ENCODE results near the gene SLC38A2. TPM values are rescaled to one million over a fixed set of nuclear protein-coding genes. Genes with fewer than 3 reads are reported as not detected.

SLC38A2 gene
- total RNA-seq, 8 experiments from 2014 or later: 67.2 to 381 (median 117) TPM

GRCh38 chr12:46389031-46389616 lies 16.6 kb upstream of the SLC38A2 start:
- 14 to 100% (median 88%) methylated on average over 1 to 2 of the region's 2 CpGs for WGBS, 10 experiments
- no peak overlapping the region for H3K4me3 ChIP-seq
- H3K4me1 ChIP-seq (replicated peaks in 1 of 2): peaks cover 7 to 20% of the 10 kb centered on the region in 2 donors
- in situ Hi-C loops (cut with MboI; ENCODE audit: low pct_unique_long_range_greater_than_20kb in 2 of 9, low sequenced_read_pairs in 9 of 9, unreplicated experiment in 9 of 9): loop anchor here in 3 of 9 experiments (25.0 kb wide), 2 partner anchors 173 to 273 kb away; no protein-coding TSS in a partner anchor
- no peak overlapping the region for H3K27ac ChIP-seq
- no peak for ATAC-seq (replicated peaks in 6 of 8)

- Histone ChIP-seq H3K4me1 (replicated peaks in 1 of 2) (peaks cover 7 to 20% of the 10 kb centered on the region in 2 donors), H3K27ac (no peak overlapping the region), H3K4me3 (no peak overlapping the region)
- 30 to 100% (median 87%) methylated on average over 1 to 3 of the region's 3 CpGs; no CpG with 5 or more reads in 1 of the 10 experiments for WGBS, 10 experiments
- no peak for ATAC-seq (replicated peaks in 6 of 8)
- in situ Hi-C loops (cut with MboI; ENCODE audit: low pct_unique_long_range_greater_than_20kb in 2 of 9, low sequenced_read_pairs in 9 of 9, unreplicated experiment in 9 of 9): loop anchor here in 3 of 9 experiments (25.0 kb wide), 2 partner anchors 174 to 274 kb away; no protein-coding TSS in a partner anchor
Observed at GRCh38 chr12:46388427-46389021, 16.0 kb upstream of the SLC38A2 start.

GRCh38 chr12:46387670-46388069 lies 15.1 kb upstream of the SLC38A2 start:
- WGBS, 10 experiments: 68 to 100% (median 89%) methylated on average over 1 to 6 of the region's 6 CpGs; no CpG with 5 or more reads in 1 of the 10 experiments
- H3K4me3 ChIP-seq: no peak overlapping the region
- in situ Hi-C loops (cut with MboI; ENCODE audit: low pct_unique_long_range_greater_than_20kb in 2 of 9, low sequenced_read_pairs in 9 of 9, unreplicated experiment in 9 of 9): loop anchor here in 3 of 9 experiments (25.0 kb wide), 2 partner anchors 175 to 275 kb away; no protein-coding TSS in a partner anchor
- H3K27ac ChIP-seq: no peak overlapping the region
- no peak for ATAC-seq (replicated peaks in 6 of 8)
- H3K4me1 ChIP-seq (replicated peaks in 1 of 2): peaks cover 9 to 16% of the 10 kb centered on the region in 2 donors

DNA sequence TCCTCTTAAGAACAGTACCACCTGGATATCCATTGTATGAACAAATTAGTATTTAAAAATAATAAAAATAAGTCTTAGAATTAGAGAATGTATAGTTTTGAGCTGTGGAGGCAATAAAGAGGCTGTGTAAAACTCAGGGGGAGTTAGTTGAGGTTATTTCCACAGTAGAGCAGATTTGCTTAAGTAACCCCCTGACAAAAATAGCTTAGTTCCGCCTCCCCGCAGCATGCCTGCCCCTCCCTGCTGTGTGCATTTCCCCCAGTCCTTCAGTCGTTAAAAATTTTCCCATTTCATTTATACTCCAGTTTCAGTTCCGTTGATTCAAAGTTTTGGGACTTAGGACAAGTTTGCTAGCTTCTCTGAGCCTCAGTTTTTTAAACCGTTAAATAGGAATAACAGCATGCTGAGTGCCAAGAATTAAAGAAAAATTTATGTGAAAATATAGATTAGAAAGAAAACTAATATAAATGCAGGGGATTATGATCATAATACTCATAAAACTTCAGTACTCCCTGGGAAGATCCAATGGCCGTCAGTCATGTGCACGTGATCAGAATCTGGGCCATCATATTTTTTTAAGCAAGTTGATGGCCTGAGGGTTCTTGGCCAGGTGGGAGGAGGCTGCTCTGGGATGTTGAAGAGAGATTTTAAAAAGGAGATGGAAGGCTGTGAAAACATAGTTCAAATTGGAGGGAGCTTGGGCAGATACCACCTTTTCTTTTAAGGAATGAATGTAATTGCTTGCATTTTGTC lies 14.5 kb upstream of the SLC38A2 start:
- H3K4me1 ChIP-seq (replicated peaks in 1 of 2): peaks cover 15 to 18% of the 10 kb centered on the region in 2 donors
- WGBS, 10 experiments: 0 to 83% (median 34%) methylated on average over 1 to 7 of the region's 7 CpGs

DNA sequence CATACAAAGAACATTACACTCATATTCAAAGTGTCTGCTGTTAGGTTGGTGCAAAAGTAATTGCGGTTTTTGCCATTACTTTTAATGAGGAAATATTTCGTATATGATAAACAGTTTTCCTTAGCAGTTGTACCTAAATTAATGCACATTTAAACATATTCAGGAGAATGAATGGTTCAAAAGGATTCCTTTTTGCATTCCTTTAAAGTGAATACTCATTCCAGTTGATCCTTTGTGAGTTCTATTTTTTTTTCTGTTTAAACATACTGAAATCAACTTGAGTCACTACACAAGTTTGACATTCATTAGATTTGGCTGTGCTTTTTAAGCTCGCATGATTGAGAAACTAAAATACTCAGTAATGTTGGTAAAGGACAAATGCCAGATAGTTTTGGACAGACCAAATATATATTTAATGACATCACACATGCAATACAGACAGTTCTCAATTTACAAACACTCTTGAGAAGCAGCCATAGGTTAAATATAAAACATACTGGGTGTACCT lies 13.8 kb upstream of the SLC38A2 start:
- no peak overlapping the region for H3K4me3 ChIP-seq
- in situ Hi-C loops (cut with MboI; ENCODE audit: low pct_unique_long_range_greater_than_20kb in 2 of 9, low sequenced_read_pairs in 9 of 9, unreplicated experiment in 9 of 9): loop anchor here in 3 of 9 experiments (25.0 kb wide), 2 partner anchors 176 to 276 kb away; no protein-coding TSS in a partner anchor
- no peak overlapping the region for H3K27ac ChIP-seq
- H3K4me1 ChIP-seq (replicated peaks in 1 of 2): peaks cover 15 to 18% of the 10 kb centered on the region in 2 donors
- WGBS, 10 experiments: 0 to 86% (median 54%) methylated on average over 1 to 3 of the region's 3 CpGs
- no peak for ATAC-seq (replicated peaks in 6 of 8)

More for the DNA sequence above, 14.5 kb upstream of the SLC38A2 start:
- ATAC-seq (replicated peaks in 6 of 8): no peak
- no peak overlapping the region for H3K4me3 ChIP-seq
- no peak overlapping the region for H3K27ac ChIP-seq
- in situ Hi-C loops (cut with MboI; ENCODE audit: low pct_unique_long_range_greater_than_20kb in 2 of 9, low sequenced_read_pairs in 9 of 9, unreplicated experiment in 9 of 9): loop anchor here in 3 of 9 experiments (25.0 kb wide), 2 partner anchors 175 to 275 kb away; no protein-coding TSS in a partner anchor

DNA sequence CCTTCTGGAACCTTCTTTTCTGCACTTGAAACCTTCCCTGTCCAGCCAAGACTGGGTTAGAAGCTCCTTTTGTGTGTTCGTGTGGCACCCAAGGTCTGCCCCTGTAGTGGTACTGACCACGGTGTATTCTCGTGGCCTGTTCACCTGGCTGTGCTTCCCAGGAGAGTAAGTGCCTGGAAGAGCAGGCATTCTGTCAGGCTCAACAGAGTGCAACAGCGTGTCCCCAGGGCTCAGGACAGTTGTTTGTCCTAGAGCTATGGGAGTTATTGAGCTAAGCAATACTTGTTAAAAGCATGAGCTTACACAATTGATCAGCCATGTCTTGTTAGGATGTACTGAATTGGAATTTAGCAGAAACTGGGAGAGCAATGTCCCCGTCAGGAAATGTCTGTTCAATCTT lies 12.9 kb upstream of the SLC38A2 start:
- no peak for ATAC-seq (replicated peaks in 6 of 8)
- in situ Hi-C loops (cut with MboI; ENCODE audit: low pct_unique_long_range_greater_than_20kb in 2 of 9, low sequenced_read_pairs in 9 of 9, unreplicated experiment in 9 of 9): loop anchor here in 3 of 9 experiments (25.0 kb wide), 2 partner anchors 177 to 277 kb away; no protein-coding TSS in a partner anchor
- Histone ChIP-seq H3K4me1 (replicated peaks in 1 of 2) (peaks cover 14 to 15% of the 10 kb centered on the region in 2 donors), H3K4me3 (no peak overlapping the region), H3K27ac (no peak overlapping the region)
- WGBS, 10 experiments: 60 to 100% (median 90%) methylated on average over 1 to 5 of the region's 5 CpGs; no CpG with 5 or more reads in 1 of the 10 experiments

- peak overlapping the region; percentile 95 to 99 for H3K27ac ChIP-seq
Observed at GRCh38 chr12:46384451-46385309, 12.1 kb upstream of the SLC38A2 start.

DNA sequence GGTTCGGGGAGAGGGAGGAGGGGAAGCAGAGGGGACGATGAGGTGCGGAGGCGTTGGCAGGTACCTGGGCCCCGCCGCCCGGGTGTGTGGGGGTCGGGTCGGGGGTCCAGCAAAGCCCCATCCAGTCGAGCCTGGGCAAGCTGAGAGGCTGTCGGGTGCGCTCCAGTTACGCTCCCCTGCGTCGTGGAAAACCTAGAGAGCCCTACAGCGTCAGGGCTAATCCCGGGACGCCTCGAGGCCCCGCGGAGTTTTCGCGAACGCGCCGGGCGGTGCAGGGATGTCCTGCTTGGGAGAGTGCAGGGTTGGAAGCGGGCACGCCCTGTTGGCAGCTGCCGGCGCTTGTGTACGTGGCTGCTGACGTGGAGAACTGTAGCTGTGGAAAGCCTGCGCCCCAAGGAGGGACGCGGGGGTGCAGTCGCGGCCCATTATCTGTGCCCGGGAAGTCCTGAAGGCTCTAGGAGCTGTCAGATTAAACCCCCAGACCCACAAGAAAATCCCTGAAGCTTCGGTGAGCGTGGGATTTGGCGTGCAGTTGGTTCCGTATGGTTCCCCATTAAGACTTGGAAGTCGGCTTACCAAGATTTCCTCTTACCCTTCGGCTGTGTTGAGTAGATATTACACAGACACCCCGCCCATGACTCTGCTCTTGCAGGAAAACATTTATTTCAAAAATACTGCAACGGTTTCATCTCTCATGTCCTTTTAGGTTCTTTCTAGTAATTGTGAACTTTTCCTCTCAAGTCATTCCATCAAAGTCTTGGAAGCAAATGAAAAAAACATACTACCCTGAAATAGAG lies 11.3 kb upstream of the SLC38A2 start:
- in situ Hi-C loops (cut with MboI; ENCODE audit: low pct_unique_long_range_greater_than_20kb in 2 of 9, low sequenced_read_pairs in 9 of 9, unreplicated experiment in 9 of 9): loop anchor here in 3 of 9 experiments (25.0 kb wide), 2 partner anchors 178 to 278 kb away; no protein-coding TSS in a partner anchor
- H3K4me1 ChIP-seq (replicated peaks in 1 of 2): peaks cover 14 to 15% of the 10 kb centered on the region in 2 donors
- H3K27ac ChIP-seq: peak overlapping the region; percentile 95 to 99
- H3K4me3 ChIP-seq: peak overlapping the region; percentile 60 to 90 (median 74)
- 0 to 25% (median 1%) methylated on average over 1 to 13 of the region's 47 CpGs; no CpG with 5 or more reads in 1 of the 10 experiments for WGBS, 10 experiments
- ATAC-seq (replicated peaks in 6 of 8): peak; percentile 75 to 80 (median 78)

More at GRCh38 chr12:46384451-46385309, 12.1 kb upstream of the SLC38A2 start:
- in situ Hi-C loops (cut with MboI; ENCODE audit: low pct_unique_long_range_greater_than_20kb in 2 of 9, low sequenced_read_pairs in 9 of 9, unreplicated experiment in 9 of 9): loop anchor here in 3 of 9 experiments (25.0 kb wide), 2 partner anchors 178 to 278 kb away; no protein-coding TSS in a partner anchor
- peak overlapping the region; percentile 60 to 90 (median 74) for H3K4me3 ChIP-seq
- peaks cover 14 to 15% of the 10 kb centered on the region in 2 donors for H3K4me1 ChIP-seq (replicated peaks in 1 of 2)
- WGBS, 10 experiments: 49 to 74% (median 67%) methylated on average over 2 to 9 of the region's 9 CpGs
- no peak for ATAC-seq (replicated peaks in 6 of 8)

GRCh38 chr12:46382964-46383653 lies 10.5 kb upstream of the SLC38A2 start:
- peak; percentile 76 to 91 (median 86) for ATAC-seq (replicated peaks in 6 of 8)
- Histone ChIP-seq H3K4me3 (peak overlapping the region; percentile 60 to 90 (median 74)), H3K27ac (peak overlapping the region; percentile 95 to 99), H3K4me1 (replicated peaks in 1 of 2) (peaks cover 14 to 15% of the 10 kb centered on the region in 2 donors)
- whole genome bisulfite sequencing, 10 experiments: 6 to 20% (median 7%) methylated on average over 1 to 5 of the region's 74 CpGs; no CpG with 5 or more reads in 6 of the 10 experiments
- in situ Hi-C loops (cut with MboI; ENCODE audit: low pct_unique_long_range_greater_than_20kb in 2 of 9, low sequenced_read_pairs in 9 of 9, unreplicated experiment in 9 of 9): loop anchor here in 3 of 9 experiments (25.0 kb wide), 2 partner anchors 179 to 279 kb away; no protein-coding TSS in a partner anchor

DNA sequence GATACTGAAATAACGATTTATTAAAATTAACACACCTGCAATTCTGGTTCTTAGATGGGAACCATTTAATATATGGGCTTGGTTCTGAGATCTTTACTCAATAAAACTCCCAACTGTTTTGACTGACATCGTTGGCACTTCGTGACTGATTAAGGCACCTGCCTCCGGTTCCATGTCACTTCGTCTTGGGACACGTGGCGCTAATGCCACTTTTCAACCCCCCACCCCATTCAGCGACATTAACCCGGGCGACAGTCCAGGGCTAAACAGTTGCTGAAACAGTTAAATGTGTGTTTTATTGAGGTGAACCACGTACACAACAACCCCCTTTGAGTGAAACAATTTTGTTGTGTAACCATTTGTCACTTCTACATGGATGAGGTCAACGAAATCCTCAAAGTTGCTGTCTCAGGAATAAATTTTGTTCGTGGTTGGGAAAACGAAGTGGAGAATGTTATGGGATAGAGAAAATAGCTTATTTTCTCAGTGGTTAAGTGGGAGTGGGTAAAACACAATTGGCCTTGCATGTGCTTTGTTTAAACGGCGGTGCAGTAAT lies 9.9 kb upstream of the SLC38A2 start:
- peaks cover 14 to 15% of the 10 kb centered on the region in 2 donors for H3K4me1 ChIP-seq (replicated peaks in 1 of 2)
- in situ Hi-C loops (cut with MboI; ENCODE audit: low pct_unique_long_range_greater_than_20kb in 2 of 9, low sequenced_read_pairs in 9 of 9, unreplicated experiment in 9 of 9): loop anchor here in 3 of 9 experiments (25.0 kb wide), 2 partner anchors 180 to 280 kb away; no protein-coding TSS in a partner anchor
- WGBS, 10 experiments: 42 to 100% (median 60%) methylated on average over 1 to 16 of the region's 16 CpGs; no CpG with 5 or more reads in 1 of the 10 experiments
- ATAC-seq (replicated peaks in 6 of 8): no peak
- H3K4me3 ChIP-seq: peak overlapping the region; percentile 60 to 90 (median 74)
- H3K27ac ChIP-seq: peak overlapping the region; percentile 94 to 99
